GM12875 (cell line): Measurements from ENCODE around the gene CCDC92.

Source experiments
- H3K4me3 ChIP-seq: one replicate; pipeline ENCODE4 v1.5.1; 2011; ENCODE audit warnings: low read depth, low read length, control low read depth
- CTCF ChIP-seq: IDR thresholded peaks from 2 replicates; pipeline ENCODE4 v1.5.1; 2011; ENCODE audit warnings: low read depth, mild to moderate bottlenecking, control low read depth, inconsistent platforms, low read length, moderate library complexity, borderline replicate concordance; ENCODE audit not compliant: insufficient read depth

The CCDC92 gene

DNA sequence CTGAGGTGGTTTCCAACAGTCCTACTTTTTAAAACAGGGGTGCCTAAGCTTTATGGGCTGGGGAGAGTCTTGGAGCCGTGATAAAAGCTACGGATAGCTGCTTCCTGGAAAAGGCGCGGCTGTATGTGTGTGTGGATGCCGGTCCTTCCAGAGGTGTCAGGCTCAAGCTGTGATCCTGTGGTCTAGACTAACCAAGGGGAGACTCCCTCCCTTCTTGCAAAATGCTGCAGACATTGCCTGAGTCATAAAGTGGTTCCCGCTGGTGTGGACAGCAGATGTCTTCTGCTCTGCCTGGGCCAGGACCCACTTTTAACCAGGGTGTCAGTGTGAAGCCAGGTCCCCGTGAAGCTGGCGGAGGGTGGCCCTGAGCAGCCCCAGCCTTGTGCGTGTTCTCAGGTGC, 37.8 kb downstream of the CCDC92 start:
- no peak for TF ChIP-seq CTCF
- no peak overlapping the region for H3K4me3 ChIP-seq

- TF ChIP-seq CTCF = no peak
- no peak overlapping the region for H3K4me3 ChIP-seq
These were observed 38.5 kb downstream of the CCDC92 start for GRCh38 chr12:123934016-123934620.

DNA sequence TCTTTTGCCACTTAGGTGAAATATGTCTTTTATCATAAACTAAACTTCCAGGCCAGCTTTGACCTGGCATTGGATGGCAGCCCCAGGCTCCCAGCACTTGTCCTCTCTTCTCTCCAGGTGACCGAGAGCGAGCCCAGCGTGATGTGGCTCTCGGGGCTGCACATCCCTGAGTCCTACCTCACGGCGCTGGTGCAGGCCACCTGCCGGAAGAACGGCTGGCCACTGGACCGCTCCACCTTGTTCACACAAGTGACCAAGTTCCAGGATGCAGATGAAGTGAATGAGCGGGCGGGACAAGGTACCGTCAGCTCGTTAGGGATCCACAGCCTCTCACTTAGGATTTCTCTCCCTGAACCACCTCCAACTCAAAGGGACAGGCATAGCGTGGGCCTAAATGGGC, 39.4 kb downstream of the CCDC92 start:
- no peak overlapping the region for H3K4me3 ChIP-seq
- no peak for TF ChIP-seq CTCF

DNA sequence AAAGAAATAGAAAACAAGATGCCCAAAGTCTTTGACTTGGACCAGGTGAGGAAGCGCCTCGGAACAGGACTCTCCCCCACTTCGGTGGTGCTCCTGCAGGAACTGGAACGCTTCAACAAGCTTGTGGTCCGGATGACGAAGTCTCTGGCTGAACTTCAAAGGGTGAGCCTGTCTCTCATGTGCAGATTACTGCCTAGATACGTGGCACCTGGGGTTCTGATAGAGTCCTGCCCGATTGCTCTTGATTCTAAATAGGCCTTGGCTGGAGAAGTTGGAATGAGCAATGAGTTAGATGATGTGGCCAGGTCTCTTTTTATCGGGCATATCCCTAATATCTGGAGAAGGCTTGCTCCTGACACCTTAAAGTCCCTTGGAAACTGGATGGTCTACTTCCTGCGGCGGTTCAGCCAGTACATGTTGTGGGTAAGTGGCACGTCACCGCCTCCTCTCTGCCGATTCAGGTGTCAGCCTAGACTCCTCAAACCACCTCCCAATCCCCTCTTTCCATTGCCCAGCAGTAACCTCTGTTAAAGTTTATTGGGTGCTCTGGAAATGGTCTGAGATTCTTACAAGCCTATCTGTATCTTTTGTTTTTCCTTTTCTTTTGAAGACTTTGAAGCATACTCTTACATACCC, 40.8 kb downstream of the CCDC92 start:
- H3K4me3 ChIP-seq = no peak overlapping the region
- TF ChIP-seq CTCF = no peak

- H3K4me3 ChIP-seq = no peak overlapping the region
- TF ChIP-seq CTCF = no peak
These were observed 42.6 kb downstream of the CCDC92 start for GRCh38 chr12:123929946-123930583.

DNA sequence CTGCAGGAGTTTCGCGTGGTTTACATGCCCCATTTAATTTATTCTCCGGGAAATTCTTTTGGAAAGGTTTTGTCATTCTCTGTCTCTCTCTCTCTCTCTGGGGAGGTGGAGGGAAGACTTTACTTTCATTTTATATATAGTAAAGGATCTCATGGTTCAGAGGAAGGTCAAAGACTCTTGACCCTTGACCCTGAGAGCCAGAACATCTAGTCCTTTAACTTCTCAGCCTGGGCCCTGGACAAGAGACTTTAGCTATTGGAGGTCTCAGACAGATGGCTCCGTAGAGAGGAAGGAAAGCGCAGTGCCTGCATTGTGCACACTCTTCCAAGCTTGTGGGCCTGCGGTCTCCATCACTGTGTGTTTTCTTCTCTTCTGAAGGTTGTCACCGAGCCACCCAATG, 43.7 kb downstream of the CCDC92 start:
- no peak for TF ChIP-seq CTCF
- no peak overlapping the region for H3K4me3 ChIP-seq
